Upper lobe of left lung (tissue), 6 donors: ENCODE results near the gene DLGAP1. TPM values are rescaled to one million over a fixed set of nuclear protein-coding genes. Genes with fewer than 3 reads are reported as not detected.
"Not testable (repeated sequence)": the region's sequence is repeated elsewhere in the genome, so short reads cannot be mapped to it uniquely, and the experiment has no call there.

Experiments
- ATAC-seq, 2 donors: fragments of 200-7000 bp; cut with Tn5 transposase; one replicate each; pipeline ENCODE4 v1.9.1; 2022; ENCODE audit warnings: mild to moderate bottlenecking in 2 of 2, moderate library complexity in 2 of 2; ENCODE audit not compliant: low FRiP score in 2 of 2
- DNase-seq, 2 donors: peaks; one replicate each; pipeline ENCODE4 v3.0.0-alpha.2; 2019 to 2020
- H3K27ac ChIP-seq, 4 donors: fragments of 200-600 bp; sonication (generic); one replicate each; pipeline ENCODE4 v1.5.1; 2016 to 2019
- H3K27me3 ChIP-seq, 4 donors: fragments of 200-600 bp; sonication (generic); one replicate each; pipeline ENCODE4 v1.5.1; 2017 to 2019
- H3K36me3 ChIP-seq, 4 donors: fragments of 200-600 bp; sonication (generic); one replicate each; pipeline ENCODE4 v1.5.1; 2016 to 2019
- H3K4me1 ChIP-seq, 4 donors: fragments of 200-600 bp; sonication (generic); one replicate each; pipeline ENCODE4 v1.5.1; 2018 to 2019
- H3K4me3 ChIP-seq, 4 donors: fragments of 200-600 bp; sonication (generic); one replicate each; pipeline ENCODE4 v1.5.1; 2017 to 2019; ENCODE audit warnings: mild to moderate bottlenecking in 2 of 4, moderate library complexity in 1 of 4
- H3K9me3 ChIP-seq, 4 donors: fragments of 200-600 bp; sonication (generic); one replicate each; pipeline ENCODE4 v1.5.1; 2018 to 2019
- EP300 ChIP-seq, 4 donors: sonication (generic); formaldehyde crosslinking; IDR thresholded peaks; one replicate each; pipeline ENCODE4 v1.5.1; 2017; ENCODE audit warnings: antibody characterized with exemption in 4 of 4, control low read depth in 2 of 4
- POLR2A ChIP-seq, 4 donors: fragments of 450-650 bp; IDR thresholded peaks; one replicate each; pipeline ENCODE4 v1.5.1; 2016 to 2017; ENCODE audit warnings: antibody characterized with exemption in 4 of 4, mild to moderate bottlenecking in 2 of 4
- POLR2AphosphoS5 ChIP-seq, 2 donors: sonication (generic); formaldehyde crosslinking; IDR thresholded peaks; one replicate each; pipeline ENCODE4 v1.5.1; 2017; ENCODE audit warnings: antibody characterized with exemption in 2 of 2
- WGBS, 2 donors: methylation state at CpG; one replicate each; pipeline ENCODE4 v1.1.5; 2017 to 2018; 5-methylcytosine and 5-hydroxymethylcytosine counted together
- total RNA-seq, 6 donors: library from RNA; depleted of rRNA in 4 of 6; stranded (reverse); fragments of >200 nt in 4 of 6; gene quantifications; one replicate each; pipeline versions ENCODE4 v1.1.0 to v1.2.1, GENCODE V29; 2016 to 2021
- TF ChIP-seq, protein P1 (sequence below), 6 experiments: fragments of 450-650 bp in 4 of 6; fragments of 200-600 bp in 2 of 6; sonication (generic) in 2 of 6; IDR thresholded peaks; one replicate each; pipeline ENCODE4 v1.5.1; 2016 to 2019; ENCODE audit warnings: antibody characterized with exemption in 6 of 6
- donor health status: DM: no; HTN: no; CAD: no; lungs with moderate emphysema.
- donor health status: DM: no; HTN: yes; CAD: no; lungs with severe emphysema.

Gene DLGAP1
- total RNA-seq: 1 to 10 TPM; 2.1 to 4.6 (median 3.6) TPM

DNA sequence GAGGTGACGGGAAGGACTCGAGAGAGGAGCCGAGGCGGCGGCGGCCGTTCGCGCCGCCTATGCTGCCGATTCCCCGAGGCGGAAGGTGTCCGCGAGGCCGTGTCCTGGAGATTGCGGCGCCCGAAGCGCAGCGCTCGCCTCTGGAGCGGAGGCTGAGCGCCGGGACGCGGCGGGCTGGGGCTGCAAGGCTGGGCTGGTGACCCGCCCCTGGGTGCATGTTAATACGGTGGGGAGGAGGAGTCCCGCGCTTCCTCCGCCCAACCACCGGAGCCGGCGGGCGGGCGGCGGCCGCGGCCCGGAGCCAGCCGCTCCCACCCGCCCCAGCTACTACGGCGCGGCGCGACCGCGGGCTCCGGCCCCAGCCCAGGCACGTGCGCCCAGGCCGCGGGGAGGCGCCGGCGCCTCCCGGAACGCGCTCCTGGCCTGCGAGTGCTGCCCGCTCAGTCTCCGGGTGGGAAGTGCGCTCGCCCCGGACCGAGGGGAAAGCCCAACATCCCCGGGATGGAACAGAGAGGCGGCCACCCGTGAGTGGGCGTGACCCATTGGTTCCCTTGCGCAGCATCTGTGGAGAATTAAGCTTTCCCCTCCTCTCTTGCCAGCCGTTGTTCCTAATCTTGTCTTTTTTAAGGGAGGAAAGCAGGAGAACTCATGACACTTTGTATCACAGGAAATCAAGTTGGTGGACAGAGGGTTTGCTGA lies at the start of gene DLGAP1:
DLGAP1 (minus strand) TSS at position 195 of the 699 bp plus-strand sequence.
- DNase-seq (peak; percentile 72 to 91), ATAC-seq (peak; percentile 87 to 89)
- Histone ChIP-seq H3K27me3 (peaks cover 0 to 9% (median 4%) of the 10 kb centered on the region in 4 donors), H3K4me3 (peak within 1 kb of the TSS in 3 of 4 donors; percentile 48 to 54 (median 52)), H3K4me1 (peaks cover 0 to 20% (median 4%) of the 10 kb centered on the region in 4 donors), H3K9me3 (no peaks in the 10 kb centered on the region), H3K27ac (peak within 1 kb of the TSS in 2 of 4 donors; percentile 39 to 44), H3K36me3 (no peaks in the 10 kb centered on the region)
- 2 to 7% methylated on average over 10 to 27 of the region's 75 CpGs for WGBS, 2 donors
- TF ChIP-seq POLR2AphosphoS5 (IDR thresholded peaks at IDR 0.05) (peak in 1 of 2 donors; percentile 55), POLR2A (IDR thresholded peaks at IDR 0.05) (peak in 2 of 4 donors; percentile 23 to 55)
- TF ChIP-seq, protein P1, sequence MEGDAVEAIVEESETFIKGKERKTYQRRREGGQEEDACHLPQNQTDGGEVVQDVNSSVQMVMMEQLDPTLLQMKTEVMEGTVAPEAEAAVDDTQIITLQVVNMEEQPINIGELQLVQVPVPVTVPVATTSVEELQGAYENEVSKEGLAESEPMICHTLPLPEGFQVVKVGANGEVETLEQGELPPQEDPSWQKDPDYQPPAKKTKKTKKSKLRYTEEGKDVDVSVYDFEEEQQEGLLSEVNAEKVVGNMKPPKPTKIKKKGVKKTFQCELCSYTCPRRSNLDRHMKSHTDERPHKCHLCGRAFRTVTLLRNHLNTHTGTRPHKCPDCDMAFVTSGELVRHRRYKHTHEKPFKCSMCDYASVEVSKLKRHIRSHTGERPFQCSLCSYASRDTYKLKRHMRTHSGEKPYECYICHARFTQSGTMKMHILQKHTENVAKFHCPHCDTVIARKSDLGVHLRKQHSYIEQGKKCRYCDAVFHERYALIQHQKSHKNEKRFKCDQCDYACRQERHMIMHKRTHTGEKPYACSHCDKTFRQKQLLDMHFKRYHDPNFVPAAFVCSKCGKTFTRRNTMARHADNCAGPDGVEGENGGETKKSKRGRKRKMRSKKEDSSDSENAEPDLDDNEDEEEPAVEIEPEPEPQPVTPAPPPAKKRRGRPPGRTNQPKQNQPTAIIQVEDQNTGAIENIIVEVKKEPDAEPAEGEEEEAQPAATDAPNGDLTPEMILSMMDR (IDR thresholded peaks at IDR 0.05): no peak

DNA sequence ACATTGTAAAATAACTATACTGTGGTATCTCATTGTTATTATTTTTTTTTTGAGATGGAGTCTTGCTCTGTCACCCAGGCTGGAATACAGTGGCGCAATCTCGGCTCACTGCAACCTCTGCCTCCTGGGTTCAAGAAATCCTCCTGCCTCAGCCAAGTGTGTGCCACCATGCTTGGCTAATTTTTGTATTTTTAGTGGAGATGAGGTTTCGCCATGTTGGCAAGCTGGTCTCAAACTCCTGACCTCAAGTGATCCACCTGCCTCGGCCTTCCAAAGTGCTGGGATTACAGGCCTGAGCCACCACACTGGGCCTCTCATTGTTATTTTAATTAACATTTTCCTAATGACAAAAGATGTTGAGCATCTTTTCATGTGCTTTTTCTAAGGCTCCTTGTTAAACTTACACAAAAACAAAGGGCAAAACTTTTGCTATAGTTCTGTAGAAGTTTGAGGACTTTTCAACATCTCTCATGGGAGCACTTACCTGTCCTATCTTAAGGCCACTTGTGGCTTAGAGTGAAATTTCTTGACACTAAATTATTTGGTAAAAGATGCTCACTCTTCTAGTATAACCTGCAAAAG lies 39.7 kb upstream of the DLGAP1 start:
- H3K4me1 ChIP-seq, H3K9me3 ChIP-seq, ATAC-seq, DNase-seq, H3K27ac ChIP-seq, H3K36me3 ChIP-seq, H3K4me3 ChIP-seq, H3K27me3 ChIP-seq: not testable (repeated sequence)
- WGBS, 2 donors: 84 to 89% methylated on average over 4 of the region's 4 CpGs

DNA sequence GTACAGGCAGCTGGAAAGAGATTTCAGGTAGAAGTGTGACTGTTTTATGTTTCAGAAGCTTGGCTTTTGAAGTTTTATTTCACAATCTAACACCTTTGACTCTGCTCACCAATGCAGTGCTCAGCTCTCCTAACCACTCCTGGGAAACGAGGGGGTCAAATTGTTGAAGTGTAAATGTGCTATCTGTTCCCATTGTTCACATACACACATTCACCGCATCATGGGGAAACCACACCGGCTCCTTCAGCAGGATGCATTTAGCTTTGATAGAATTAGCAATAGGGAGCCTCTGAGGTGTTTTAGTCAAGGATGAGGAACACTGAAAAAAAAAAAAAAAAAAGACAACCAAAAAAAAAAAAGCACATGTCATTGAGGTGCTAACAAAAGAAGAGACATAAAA lies 13.4 kb upstream of the DLGAP1 start:
- Histone ChIP-seq H3K27me3 (no peaks in the 10 kb centered on the region), H3K4me3 (no peak overlapping the region), H3K4me1 (no peaks in the 10 kb centered on the region), H3K27ac (no peak overlapping the region), H3K36me3 (no peaks in the 10 kb centered on the region), H3K9me3 (no peaks in the 10 kb centered on the region)
- DNase-seq (no peak), ATAC-seq (no peak)
- TF ChIP-seq POLR2AphosphoS5 (IDR thresholded peaks at IDR 0.05) (no peak), EP300 (IDR thresholded peaks at IDR 0.05) (no peak), POLR2A (IDR thresholded peaks at IDR 0.05) (no peak)
- TF ChIP-seq, protein P1 (IDR thresholded peaks at IDR 0.05): no peak
- 37 to 46% methylated on average over 3 of the region's 3 CpGs for WGBS, 2 donors

DNA sequence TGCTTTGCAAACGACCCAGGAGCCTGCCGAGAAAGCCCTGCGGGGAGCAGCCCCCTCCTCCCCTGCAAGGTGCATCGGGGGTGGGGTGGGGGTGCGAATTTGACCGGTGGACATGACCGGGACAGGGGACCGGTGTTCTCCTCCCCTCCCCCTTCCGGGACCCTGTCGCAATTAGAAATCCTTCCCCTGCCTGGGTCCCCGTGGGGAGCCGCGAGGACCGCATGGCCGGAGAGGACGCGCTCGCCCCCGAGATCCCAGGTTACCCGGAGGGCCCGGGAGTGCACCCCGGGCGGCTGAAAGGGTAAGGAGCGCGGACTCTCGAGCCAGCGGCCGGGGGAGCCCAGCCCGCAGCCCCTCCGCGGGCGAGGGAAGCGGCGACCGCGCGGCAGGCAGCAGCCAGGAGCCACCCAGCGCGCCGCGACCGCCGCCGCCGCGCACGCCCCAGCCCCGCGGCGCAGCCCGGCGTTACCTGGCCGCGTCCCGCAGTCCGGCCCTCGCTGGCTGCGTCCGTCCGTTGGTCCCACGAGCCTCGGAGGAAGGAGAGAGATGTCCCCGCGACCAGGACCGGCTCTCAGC lies 482 bp downstream of the DLGAP1 start:
- Histone ChIP-seq H3K4me1 (peaks cover 0 to 20% (median 4%) of the 10 kb centered on the region in 4 donors), H3K9me3 (no peaks in the 10 kb centered on the region), H3K27me3 (peaks cover 0 to 9% (median 4%) of the 10 kb centered on the region in 4 donors), H3K27ac (peak overlapping the region in 2 of 4 donors; percentile 39 to 44), H3K36me3 (no peaks in the 10 kb centered on the region), H3K4me3 (peak overlapping the region in 3 of 4 donors; percentile 48 to 54 (median 52))
- TF ChIP-seq POLR2A (IDR thresholded peaks at IDR 0.05) (no peak), POLR2AphosphoS5 (IDR thresholded peaks at IDR 0.05) (no peak), EP300 (IDR thresholded peaks at IDR 0.05) (no peak)
- TF ChIP-seq, protein P1 (IDR thresholded peaks at IDR 0.05): no peak
- ATAC-seq (peak; percentile 27 to 28), DNase-seq (no peak)
- 0 to 3% methylated on average over 3 to 13 of the region's 65 CpGs for WGBS, 2 donors

DNA sequence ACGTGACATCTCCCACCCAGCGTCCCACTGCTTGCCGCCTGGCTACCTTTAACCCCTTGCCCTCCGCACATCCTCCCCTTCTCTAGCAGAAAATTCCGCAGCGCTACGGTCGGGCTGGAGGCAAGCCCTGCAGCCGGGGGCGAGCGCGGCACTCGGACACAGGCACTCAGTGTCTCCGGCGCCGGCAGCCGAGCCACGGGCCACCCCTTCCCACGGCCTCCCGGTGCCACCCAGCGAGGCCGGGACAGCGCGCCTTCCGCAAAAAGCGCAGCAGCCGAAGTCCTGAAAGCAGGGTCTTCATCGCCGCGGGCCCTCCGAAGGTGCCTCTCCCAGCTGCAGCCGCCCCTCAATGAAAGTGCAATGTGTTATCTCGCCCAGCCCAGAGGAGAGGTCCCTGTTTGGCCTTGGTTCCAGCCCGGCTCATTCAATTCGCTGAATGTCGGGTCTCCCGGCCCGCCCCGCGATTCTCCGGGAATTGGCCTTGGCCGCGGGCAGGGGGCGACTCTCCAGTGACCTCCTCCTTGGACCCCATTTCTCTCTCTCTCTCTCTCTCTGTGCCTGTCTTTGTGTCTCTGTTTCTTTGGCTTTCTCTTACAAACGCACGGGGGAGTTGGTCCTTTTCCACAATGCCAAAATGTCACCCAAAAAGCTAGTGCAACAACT lies 1.1 kb downstream of the DLGAP1 start:
- TF ChIP-seq EP300 (IDR thresholded peaks at IDR 0.05) (no peak), POLR2AphosphoS5 (IDR thresholded peaks at IDR 0.05) (no peak), POLR2A (IDR thresholded peaks at IDR 0.05) (no peak)
- TF ChIP-seq, protein P1 (IDR thresholded peaks at IDR 0.05): no peak
- WGBS, 2 donors: 1 to 2% methylated on average over 21 to 30 of the region's 46 CpGs
- Histone ChIP-seq H3K27me3 (peaks cover 0 to 9% (median 4%) of the 10 kb centered on the region in 4 donors), H3K4me1 (peaks cover 0 to 20% (median 4%) of the 10 kb centered on the region in 4 donors), H3K36me3 (no peaks in the 10 kb centered on the region), H3K27ac (no peak overlapping the region), H3K4me3 (peak overlapping the region in 3 of 4 donors; percentile 48 to 54 (median 52)), H3K9me3 (no peaks in the 10 kb centered on the region)
- DNase-seq: peak in 1 of 2 donors; percentile 85
- peak in 1 of 2 donors; percentile 37 for ATAC-seq
